ENCODE data around the gene BPIFB1.

BPIFB1 gene

GRCh38 chr20:33328157-33329137, 45.4 kb downstream of the BPIFB1 start:
- no peak for DNase-seq

GRCh38 chr20:33332905-33333456, 50.0 kb downstream of the BPIFB1 start:
- DNase-seq, result no peak

- DNase-seq, result no peak
Observed at GRCh38 chr20:33333616-33334015, 50.6 kb downstream of the BPIFB1 start.

GRCh38 chr20:33334111-33334510, 51.1 kb downstream of the BPIFB1 start:
- DNase-seq, result no peak

GRCh38 chr20:33336375-33336774, 53.4 kb downstream of the BPIFB1 start:
- no peak for DNase-seq

GRCh38 chr20:33337119-33337518, 54.1 kb downstream of the BPIFB1 start:
- no peak for DNase-seq

GRCh38 chr20:33337531-33338165, 54.6 kb downstream of the BPIFB1 start:
- no peak for DNase-seq

- DNase-seq, result no peak
Observed at GRCh38 chr20:33338467-33339258, 55.6 kb downstream of the BPIFB1 start.

- no peak for DNase-seq
Observed at GRCh38 chr20:33339515-33340058, 56.6 kb downstream of the BPIFB1 start.

GRCh38 chr20:33343521-33343920, 60.5 kb downstream of the BPIFB1 start:
- no peak for DNase-seq

GRCh38 chr20:33345342-33345741, 62.3 kb downstream of the BPIFB1 start:
- no peak for DNase-seq

- DNase-seq, result no peak
Observed at GRCh38 chr20:33348136-33348937, 65.3 kb downstream of the BPIFB1 start.

- no peak for DNase-seq
Observed at GRCh38 chr20:33349493-33349892, 66.5 kb downstream of the BPIFB1 start.

GRCh38 chr20:33351696-33352095, 68.7 kb downstream of the BPIFB1 start:
- no peak for DNase-seq

GRCh38 chr20:33352258-33353012, 69.4 kb downstream of the BPIFB1 start:
- DNase-seq, result no peak

GRCh38 chr20:33353013-33353402, 70.0 kb downstream of the BPIFB1 start:
- DNase-seq, result no peak
